HG03066 (cell line): Measurements from ENCODE around the gene JAG2.

Experiments
- ATAC-seq: cut with Tn5 transposase; IDR thresholded peaks from one replicate; pipeline ENCODE4 v1.9.1; 2021; ENCODE audit warnings: low read depth; ENCODE audit not compliant: unreplicated experiment

Gene JAG2

DNA sequence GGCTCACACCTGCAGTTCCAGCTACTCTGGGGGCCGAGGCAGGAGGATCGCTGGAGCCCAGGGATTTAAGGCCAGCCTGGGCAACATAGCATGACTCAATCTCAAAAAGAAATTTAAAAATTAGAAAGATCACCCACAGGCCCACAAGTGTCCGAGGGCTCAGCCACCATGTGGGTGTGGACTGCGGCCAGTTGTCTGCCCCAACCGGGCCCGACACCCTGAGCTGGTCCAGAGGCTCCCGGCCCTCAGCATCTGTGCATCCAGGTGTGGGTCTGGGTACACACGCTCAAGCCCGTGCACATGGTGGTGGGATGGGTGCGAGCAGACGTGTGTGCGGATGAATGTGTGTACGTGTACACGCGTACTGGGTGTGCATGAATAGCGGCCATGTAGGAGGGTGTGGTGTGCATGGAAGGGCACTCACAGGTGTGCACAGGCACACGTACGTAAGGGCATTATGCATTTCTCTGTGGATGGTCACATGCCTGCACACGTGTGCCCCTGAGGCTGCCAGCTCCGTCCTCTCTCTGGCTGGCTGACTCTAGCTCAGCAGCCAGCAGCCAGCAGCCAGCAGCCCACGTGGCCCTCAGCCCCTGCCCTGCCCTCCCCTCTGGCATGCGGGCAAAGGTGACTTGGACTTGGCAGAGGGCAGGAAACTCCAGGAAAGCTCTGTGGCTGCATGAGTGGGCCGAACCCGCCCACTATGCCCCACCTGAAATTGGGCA is 35.8 kb upstream of the JAG2 start:
- no peak for ATAC-seq

GRCh38 chr14:105203701-105204100 is 35.1 kb upstream of the JAG2 start:
- no peak for ATAC-seq

- no peak for ATAC-seq
These were observed 34.5 kb upstream of the JAG2 start for GRCh38 chr14:105203057-105203531.

DNA sequence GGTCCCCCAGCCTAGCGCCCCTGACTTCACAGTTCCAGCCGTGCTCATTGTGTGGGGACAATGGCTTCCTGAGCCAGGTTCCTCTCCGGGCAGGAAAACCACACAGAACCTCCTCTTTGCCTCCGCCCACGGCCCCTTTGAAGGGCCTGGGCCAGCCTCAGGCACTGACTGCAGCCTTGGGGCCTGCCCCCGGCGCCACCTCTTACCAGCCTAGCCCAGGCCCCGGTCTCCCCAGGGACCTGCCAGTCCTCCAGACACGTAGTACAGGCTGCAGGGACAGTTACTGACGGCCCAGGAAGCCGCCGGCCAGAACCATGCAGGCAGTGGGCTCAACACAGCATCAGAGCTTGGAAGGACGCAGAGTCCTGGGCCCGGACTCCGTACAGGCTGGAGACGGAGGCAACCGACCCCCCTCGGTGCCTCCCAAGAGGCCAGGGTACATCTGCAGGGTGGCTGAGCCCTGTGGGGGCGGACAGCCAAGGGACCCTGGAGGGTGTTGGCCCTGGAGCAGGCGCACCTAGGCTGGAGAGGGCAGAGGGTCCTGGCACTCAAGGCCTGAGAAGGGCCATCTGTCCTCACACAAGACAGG is 33.4 kb upstream of the JAG2 start:
- no peak for ATAC-seq

DNA sequence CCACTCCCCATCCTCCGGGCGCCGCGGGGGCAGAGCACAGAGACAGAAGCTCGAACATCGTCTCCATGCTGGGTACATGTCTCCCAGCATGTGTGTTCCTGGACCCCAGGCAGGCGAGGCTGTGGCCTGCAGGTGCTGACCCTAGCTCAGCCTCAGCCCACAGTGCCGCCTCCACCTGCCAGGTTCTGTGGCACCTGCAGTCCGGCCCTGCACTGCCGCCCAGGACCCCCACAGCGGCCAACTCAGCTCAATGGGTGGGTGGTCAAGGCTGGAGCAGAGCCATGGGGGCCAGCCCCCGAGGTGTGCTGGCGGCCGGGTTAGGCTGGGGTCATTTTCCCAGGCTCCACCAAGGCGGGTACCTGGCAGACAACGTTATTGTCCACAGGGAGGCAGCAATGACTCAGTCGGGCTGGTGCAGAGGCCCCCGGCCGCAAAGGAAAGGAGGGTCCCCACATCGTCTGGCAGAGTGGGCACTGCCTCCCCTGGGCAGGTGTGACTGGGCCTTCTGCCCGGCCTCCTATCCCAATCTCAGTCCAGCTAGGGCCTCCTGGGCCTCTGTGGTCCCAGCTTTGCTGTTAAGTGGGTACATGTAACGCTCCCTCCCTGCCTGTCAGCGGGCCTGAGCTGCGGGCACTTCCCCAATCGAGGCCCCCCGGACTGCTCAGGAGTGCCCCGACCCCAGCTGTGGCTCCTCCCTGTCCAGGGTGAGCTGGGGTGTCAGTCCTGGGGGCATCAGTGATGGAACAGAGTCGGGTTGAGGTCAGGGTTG is 32.8 kb upstream of the JAG2 start:
- no peak for ATAC-seq

DNA sequence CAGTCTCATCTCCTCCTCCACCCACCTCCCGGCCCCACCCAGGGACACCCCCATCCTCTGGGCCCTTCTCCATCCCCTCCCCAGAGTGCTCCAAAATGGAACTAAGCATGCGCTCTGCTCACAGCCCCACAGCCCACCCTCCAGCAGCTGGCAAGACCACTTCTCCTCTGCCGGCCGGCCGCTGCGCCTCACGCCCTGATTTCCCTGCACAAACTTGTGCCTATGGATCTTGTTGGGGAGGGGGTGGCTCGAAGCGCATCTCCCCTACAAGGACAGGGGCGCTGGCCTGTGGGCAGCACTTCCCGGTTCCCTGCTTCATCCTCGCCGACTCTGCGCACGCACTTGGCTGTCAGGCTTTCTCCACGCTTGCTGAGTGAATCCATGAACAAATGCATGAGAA is 32.1 kb upstream of the JAG2 start:
- no peak for ATAC-seq

GRCh38 chr14:105200074-105200473 is 31.5 kb upstream of the JAG2 start:
- ATAC-seq: no peak

- no peak for ATAC-seq
These were observed 30.5 kb upstream of the JAG2 start for GRCh38 chr14:105199093-105199492.

DNA sequence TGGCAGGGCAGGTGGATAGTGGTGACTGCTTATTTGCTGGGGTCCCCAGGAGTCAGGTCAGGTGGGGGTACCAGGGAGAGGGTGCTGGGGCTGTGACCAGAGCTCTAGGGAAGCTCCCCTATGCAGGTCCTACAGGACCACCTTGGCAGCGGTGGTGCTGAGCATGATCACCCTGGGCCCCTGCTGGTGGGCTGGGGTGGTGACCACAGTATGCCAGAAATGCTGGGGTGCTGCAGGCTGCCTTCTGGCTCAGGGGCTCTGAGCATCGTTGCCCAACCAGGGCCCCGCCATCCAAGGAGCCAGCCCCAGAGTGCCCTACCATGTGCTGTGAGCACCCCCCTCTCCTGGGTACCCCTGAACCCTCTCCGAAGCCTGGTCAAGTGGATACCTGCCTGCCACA is 30.0 kb upstream of the JAG2 start:
- no peak for ATAC-seq

DNA sequence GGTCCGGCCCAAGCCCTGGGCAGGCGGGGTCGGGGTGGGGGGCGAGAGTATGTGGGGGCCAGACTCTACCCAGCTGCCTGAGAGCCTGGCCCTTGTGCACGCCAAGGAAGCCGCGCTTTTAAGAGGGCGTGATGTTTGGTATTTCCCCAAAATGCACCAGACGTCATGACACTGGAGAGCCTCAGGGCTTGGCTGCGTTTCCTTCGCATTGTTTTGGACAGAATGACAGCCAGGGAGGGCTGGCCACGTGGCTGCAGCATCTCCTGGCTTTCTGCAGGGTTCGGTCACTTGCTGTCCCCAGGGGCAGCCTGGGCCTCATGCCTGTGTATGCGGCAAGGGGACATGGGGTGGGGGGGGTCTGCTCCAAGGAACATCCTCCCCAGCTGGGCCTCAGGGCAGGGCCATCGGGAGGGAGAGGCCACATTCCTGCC is 28.6 kb upstream of the JAG2 start:
- no peak for ATAC-seq

DNA sequence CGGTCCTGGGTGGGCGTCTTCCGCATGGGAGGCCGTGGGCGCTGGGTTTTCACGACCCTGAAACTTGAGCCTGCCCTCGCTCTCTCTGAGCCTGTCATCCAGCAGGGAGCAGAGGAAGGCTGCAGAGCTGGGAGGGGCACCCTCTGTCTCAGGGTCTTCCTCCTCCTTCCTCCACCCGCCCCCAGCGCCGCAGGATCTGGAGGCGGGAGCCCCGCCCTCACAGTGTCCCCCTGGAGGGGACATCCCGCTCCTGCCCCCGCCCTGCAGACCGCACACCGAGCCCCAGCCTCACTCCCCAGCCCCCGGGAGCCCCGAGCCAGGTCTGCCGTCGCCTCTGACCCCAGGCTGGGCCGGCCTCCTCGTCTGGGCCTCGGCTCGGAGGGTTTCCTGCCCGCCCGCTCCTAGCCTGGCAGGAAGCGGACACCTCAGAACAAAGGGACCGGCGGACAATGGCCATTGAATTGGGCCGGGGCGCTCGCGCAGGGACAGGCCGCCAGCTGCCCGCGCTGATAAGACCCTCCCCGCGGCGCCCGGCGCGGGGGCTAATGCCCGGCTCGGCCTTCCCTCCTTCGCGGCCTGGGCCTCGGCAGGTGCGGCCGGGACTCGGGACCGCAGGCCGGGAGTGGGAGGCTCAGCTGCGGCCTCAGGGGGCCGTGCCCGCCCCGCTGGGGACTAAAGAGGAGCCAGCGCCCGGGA is 27.8 kb upstream of the JAG2 start:
- ATAC-seq: no peak

DNA sequence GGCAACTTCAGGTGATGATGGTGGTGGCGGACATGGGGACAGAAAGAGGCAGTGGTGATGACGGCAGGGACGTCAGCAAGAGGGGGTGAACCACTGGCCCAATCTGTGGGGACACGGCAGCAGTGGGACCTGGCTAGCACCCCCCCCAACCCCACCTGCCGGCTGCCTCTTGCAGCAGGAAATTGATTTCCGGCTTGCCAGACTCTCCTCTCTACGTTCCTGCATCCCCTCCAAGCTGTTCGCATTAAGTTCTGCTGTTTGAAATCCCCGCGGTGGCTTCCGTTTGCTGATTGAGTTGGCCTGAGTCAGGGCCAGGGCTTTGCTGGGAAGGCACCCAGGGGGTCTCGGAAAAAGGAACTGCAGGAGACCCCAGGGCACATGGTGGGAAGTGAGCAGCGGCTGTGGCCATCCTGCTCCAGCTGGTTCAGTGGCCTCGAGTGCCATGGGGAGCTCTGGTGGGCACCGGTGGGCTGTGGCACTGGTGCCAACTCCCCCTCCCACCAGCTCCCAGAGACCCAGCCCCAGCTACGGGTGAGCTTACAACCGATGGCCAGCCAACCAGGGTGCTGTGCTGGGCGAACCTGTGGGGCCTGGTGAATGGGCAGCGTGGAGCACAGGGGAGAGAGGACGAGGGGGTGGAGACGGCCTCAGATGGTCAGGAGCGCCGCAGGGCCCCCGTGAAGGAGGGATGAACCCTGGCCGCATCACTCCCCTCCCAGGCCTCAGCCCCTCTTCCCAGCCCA is 27.1 kb upstream of the JAG2 start:
- ATAC-seq: no peak

DNA sequence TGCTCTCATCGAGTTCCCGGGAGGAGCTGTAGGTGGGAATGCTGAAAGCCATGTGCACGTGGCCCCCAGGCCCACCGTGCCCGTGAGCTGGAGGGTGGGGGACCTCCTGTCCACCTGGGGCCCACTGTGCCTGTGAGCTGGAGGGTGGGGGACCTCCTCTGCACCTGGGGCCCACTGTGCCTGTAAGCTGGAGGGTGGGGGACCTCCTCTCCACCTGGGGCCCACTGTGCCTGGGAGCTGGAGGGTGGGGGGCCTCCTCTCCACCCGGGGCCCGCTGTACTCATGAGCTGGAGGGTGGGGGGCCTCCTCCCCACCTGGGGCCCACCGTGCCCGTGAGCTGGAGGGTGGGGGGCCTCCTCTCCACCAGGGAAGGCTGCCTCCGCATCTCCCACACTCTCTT is 26.5 kb upstream of the JAG2 start:
- ATAC-seq: no peak

DNA sequence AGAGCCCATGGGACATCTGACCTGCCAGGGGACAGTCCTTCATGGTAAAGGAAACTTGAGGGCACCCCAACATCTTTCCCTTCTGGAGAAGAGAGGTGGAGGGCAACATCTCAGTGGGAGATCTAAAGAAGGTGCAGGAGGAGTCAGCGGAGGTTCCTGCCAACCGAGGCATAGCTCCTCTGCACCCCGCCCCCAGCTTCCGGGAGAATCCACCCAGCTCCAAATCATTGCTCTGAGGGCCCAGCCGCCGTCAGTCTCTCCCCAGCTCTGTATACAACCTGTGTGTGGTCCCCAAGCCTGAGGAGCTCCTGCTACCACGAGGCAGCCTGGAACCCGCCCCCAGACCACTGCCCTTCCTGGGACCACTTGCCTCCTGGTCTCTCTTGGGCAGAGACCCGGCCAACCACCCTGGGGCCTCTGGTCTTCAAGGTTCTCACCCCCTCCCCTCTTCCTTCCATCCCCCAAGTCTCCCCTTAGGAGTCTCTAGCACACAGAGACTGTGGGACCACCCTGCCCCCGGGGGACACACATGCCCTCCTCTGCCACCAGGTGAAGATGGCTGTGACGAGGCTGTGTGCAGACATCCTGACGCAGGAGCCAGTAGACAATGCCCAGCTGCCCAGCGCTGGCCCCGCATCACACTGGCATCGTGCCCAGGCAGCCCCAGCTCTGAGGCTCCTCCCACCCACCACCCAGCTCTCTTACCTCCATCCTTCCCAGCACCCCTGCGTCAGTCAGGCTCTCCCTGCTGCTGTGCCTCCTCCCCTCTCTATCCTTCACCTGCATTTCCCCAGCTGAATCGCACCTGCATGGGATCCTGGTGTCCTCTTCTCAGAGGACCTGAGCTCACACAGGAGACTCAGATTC is 25.6 kb upstream of the JAG2 start:
- ATAC-seq: no peak

- ATAC-seq: no peak
These were observed 24.5 kb upstream of the JAG2 start for GRCh38 chr14:105192866-105193731.

DNA sequence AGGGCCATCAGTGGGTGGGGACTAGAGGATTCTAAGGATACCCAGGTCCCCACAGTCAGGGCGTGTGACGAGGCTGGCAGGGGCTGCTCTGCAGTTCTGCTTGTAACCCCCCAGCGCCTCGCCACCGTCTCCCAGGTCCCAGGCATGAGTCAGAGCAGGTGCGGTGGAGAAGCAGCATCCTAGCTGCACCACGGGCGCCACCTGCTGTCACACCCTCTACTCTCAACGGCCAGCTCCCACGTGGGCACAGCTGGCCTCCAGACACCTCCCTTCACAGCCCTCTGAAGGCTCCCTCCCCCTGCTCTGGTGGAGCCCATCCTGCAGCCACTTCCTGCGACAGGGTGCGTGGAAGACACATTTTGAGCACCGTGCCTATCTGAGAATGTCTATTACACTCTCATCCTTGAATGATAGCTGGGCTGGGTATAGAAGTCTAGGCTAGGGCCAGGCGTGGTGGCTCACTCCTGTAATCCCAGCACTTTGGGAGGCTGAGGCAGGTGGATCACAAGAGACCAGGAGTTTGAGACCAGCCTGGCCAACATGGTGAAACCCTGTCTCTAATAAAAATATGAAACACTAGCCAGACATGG is 19.5 kb upstream of the JAG2 start:
- ATAC-seq: no peak

DNA sequence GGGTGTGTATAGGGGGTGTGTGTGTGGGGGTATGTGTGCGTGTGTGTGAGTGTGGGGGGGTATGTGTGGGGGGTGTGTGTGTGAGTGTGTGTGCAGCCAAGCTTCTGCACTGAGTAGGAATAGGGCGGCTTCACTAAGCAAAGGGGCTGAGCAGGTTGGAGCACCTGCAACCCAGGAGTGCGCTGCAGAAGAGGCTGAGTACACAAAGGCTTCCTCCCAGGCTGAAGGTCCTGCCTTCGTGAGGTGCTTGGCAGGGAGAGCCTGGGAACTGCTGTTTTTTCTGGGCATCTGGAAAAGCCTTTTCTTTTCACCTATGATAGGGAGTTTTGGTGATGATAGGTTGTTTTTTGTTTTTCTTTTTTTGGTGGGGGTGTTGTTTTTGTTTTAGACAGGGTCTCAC is 18.5 kb upstream of the JAG2 start:
- ATAC-seq: no peak

DNA sequence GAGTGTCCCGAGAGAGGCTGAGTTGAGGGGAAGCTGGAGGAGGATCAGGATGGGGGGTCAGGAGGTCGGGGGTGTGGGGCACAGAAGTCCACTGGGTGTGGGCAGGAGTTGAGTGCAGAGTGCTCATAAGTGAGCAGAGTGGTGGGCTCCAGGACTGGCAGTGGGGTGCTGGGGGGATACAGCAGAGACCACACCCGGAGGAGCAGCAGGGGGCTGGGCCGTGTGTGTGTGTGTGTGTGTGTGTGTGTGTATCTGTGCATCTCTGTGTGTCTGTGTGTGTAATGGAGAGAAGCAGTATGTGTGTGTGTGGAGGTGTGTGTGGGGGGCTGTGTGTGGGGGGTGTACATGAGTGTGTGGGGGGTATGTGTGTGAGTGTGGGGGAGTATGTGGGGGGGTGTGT is 17.4 kb upstream of the JAG2 start:
- no peak for ATAC-seq
